ENCODE measurements around the gene PPARA. TPM values are rescaled to one million over a fixed set of nuclear protein-coding genes. Genes with fewer than 3 reads are reported as not detected.

The PPARA gene
- total RNA-seq, 1 donor from 2014 or later = 9.3 TPM

DNA sequence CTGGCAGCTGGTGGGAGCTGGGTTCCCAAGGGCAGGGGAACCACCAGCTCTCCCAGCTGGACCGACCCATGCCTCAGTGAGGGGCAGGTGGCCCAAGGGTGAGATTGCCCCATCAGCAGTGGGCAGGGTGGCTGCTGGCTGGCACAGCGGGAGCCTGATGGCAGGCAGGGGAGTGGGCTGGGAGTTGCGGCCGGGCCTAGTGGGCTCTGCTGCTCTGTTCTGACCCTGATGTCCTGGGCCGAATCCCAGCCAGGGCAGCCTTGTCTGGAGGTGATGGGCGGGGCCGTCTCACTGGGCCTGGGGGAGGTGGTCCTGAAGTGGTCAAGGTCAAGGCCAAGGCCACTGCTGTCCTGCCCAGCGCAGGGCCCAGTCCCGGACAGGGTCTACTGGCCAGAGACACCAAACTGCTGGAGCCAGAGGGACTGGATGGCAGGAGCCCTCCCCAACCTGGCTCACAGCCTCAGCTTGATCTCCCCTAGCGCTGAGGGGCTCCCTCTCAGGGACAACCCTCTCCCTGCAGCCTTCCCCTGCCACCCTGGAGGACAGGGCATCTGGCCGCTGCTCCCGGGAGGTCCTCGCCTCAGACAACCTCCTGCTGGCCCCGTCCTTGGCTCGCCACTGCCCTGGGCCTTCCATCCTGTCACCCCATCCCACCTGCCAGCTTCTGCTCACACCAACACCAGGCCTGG is 26.5 kb upstream of the PPARA start:
- Histone ChIP-seq H3K4me3 (ENCODE audit: low read depth, low read length) (no peak overlapping the region), H3K36me3 (ENCODE audit: control insufficient read depth, insufficient read depth, low read length) (no peaks in the 10 kb centered on the region), H3K27me3 (ENCODE audit: control insufficient read depth, insufficient read depth, low read length) (no peaks in the 10 kb centered on the region)
- no peak for DNase-seq (ENCODE audit: low read depth)
- no peak for TF ChIP-seq CTCF (IDR thresholded peaks at IDR 0.05; ENCODE audit: insufficient read depth, low read length, poor library complexity, severe bottlenecking)

GRCh38 chr22:46124383-46125144 is 25.8 kb upstream of the PPARA start:
- H3K36me3 ChIP-seq (ENCODE audit: control insufficient read depth, insufficient read depth, low read length) = no peaks in the 10 kb centered on the region
- H3K4me3 ChIP-seq (ENCODE audit: low read depth, low read length) = no peak overlapping the region
- no peak for TF ChIP-seq CTCF (IDR thresholded peaks at IDR 0.05; ENCODE audit: insufficient read depth, low read length, poor library complexity, severe bottlenecking)
- H3K27me3 ChIP-seq (ENCODE audit: control insufficient read depth, insufficient read depth, low read length) = no peaks in the 10 kb centered on the region
- no peak for DNase-seq (ENCODE audit: low read depth)

DNA sequence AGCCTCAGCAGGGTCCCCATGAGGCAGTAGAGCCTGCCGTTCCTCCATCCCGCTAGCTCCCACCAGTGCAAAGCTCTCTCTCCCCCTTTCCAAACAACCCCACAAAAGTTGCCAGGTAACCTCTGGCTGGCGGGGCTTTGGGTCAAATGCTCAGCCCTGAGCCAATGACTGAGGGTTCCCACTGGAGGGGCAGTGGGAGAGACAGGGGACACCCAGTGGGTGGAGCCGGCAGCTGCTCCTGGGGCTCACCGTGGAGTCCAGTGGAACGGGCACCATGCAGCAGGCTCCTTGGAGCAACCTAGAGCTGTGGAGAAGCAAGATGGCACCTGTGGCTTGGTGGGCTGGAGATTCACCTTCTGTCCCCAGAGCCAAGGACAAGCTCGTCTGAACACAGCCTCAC is 25.0 kb upstream of the PPARA start:
- Histone ChIP-seq H3K27me3 (ENCODE audit: control insufficient read depth, insufficient read depth, low read length) (no peaks in the 10 kb centered on the region), H3K36me3 (ENCODE audit: control insufficient read depth, insufficient read depth, low read length) (no peaks in the 10 kb centered on the region), H3K4me3 (ENCODE audit: low read depth, low read length) (no peak overlapping the region)
- DNase-seq (ENCODE audit: low read depth) = no peak
- no peak for TF ChIP-seq CTCF (IDR thresholded peaks at IDR 0.05; ENCODE audit: insufficient read depth, low read length, poor library complexity, severe bottlenecking)

DNA sequence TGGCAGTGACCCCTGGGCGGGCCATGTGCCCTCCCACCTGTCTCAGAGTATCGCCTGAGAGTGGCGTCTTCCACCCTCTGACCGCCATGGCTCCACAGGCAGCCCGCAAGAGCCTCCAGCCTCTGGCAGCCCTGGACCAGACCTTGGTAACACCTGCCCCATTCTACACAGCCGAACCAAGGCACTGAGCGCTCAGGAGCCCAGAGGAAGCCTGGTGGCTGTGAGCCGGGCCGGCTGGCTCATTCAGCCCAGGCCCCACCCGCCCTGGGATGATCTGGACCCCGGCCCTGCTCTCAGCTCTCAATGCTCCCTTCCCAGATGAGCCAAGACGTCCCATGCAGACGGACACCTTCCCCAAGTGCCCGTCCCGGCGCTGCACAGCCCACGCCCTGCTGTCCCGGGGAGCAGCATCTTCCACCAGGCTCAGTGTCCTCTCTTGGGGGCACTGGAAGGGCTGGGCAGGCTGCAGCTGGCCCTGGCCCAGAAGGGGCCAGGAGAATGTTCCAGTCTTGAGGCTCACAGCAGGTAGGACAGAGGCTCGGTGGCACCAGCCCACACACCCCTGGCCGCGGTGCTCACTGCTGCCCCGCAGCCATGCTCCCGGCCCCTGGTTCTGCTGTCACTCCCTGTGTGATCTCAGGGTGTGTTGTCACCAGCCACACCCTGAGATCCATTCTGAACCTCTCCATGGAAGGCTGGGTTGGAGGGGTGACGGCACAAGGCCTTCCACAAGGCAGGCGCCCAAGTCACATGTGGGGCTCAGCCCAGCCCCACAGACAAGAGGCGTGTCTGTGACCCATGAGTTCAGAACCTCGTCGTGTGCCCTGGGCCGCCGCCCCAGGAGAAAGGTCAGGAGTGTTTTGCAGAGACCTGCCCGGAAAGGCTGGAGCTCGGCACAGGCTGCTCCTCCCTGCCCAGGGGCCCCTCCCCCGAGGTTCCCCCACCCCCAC is 24.2 kb upstream of the PPARA start:
- H3K36me3 ChIP-seq (ENCODE audit: control insufficient read depth, insufficient read depth, low read length) = no peaks in the 10 kb centered on the region
- no peak for DNase-seq (ENCODE audit: low read depth)
- no peak overlapping the region for H3K4me3 ChIP-seq (ENCODE audit: low read depth, low read length)
- TF ChIP-seq CTCF (IDR thresholded peaks at IDR 0.05; ENCODE audit: insufficient read depth, low read length, poor library complexity, severe bottlenecking) = no peak
- no peaks in the 10 kb centered on the region for H3K27me3 ChIP-seq (ENCODE audit: control insufficient read depth, insufficient read depth, low read length)

DNA sequence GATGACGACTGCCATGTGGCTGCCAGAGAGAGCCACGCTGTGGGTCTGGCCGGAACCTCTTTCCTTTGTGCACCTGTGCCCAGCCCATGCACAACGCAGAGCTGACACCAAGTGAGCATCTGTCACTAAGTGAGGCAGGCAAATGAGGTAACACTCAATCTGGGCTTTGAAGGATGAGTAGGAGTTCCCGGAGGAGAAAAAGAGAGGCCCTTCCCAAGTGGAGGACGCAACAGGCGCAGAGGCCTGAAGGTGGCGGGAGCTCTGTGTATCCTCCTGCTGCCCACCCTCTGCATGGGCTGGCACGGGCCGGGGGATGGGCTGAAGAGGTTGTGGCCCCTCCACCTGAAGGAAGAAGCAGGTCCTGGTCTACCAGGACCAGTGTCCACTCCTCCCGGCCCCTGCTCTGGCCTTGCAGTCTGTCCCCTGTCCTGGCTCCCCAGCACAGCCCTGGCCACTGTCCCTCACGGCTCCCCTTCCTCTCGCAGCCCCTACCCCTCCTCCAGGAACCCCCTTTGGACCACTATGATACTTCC is 23.4 kb upstream of the PPARA start:
- no peak for TF ChIP-seq CTCF (IDR thresholded peaks at IDR 0.05; ENCODE audit: insufficient read depth, low read length, poor library complexity, severe bottlenecking)
- no peaks in the 10 kb centered on the region for H3K27me3 ChIP-seq (ENCODE audit: control insufficient read depth, insufficient read depth, low read length)
- no peak for DNase-seq (ENCODE audit: low read depth)
- H3K36me3 ChIP-seq (ENCODE audit: control insufficient read depth, insufficient read depth, low read length) = no peaks in the 10 kb centered on the region
- H3K4me3 ChIP-seq (ENCODE audit: low read depth, low read length) = no peak overlapping the region

All from kidney epithelial cell (primary cell).